DMS114 treated with DMSO at 0.1 percent for 48 hours (cell line): ENCODE results near the gene ADARB2.
"Not testable (repeated sequence)": the region's sequence is repeated elsewhere in the genome, so short reads cannot be mapped to it uniquely, and the experiment has no call there.

Source experiments
- DNase-seq: peaks from one replicate; lab custom pipeline; 2025; ENCODE audit not compliant: unreplicated experiment; lab: John Stamatoyannopoulos, UW

ADARB2 gene

GRCh38 chr10:1362589-1363445 lies 374.5 kb downstream of the ADARB2 start:
- DNase-seq, result no peak

- DNase-seq, result no peak
Observed at GRCh38 chr10:1361411-1362105, 375.8 kb downstream of the ADARB2 start.

- no peak for DNase-seq
Observed at GRCh38 chr10:1360558-1361164, 376.7 kb downstream of the ADARB2 start.

GRCh38 chr10:1360011-1360557 lies 377.2 kb downstream of the ADARB2 start:
- no peak for DNase-seq

- no peak for DNase-seq
Observed at GRCh38 chr10:1359626-1359955, 377.7 kb downstream of the ADARB2 start.

- DNase-seq, result no peak
Observed at GRCh38 chr10:1358860-1359625, 378.3 kb downstream of the ADARB2 start.

GRCh38 chr10:1358147-1358546 lies 379.2 kb downstream of the ADARB2 start:
- DNase-seq, result no peak

GRCh38 chr10:1356349-1356748 lies 381.0 kb downstream of the ADARB2 start:
- DNase-seq, result no peak

- DNase-seq, result no peak
Observed at GRCh38 chr10:1354809-1355710, 382.3 kb downstream of the ADARB2 start.

- not testable (repeated sequence) for DNase-seq
Observed at GRCh38 chr10:1352296-1352695, 385.0 kb downstream of the ADARB2 start.

- no peak for DNase-seq
Observed at GRCh38 chr10:1348773-1349050, 388.6 kb downstream of the ADARB2 start.

GRCh38 chr10:1347962-1348772 lies 389.2 kb downstream of the ADARB2 start:
- DNase-seq, result no peak

- DNase-seq, result no peak
Observed at GRCh38 chr10:1347525-1347924, 389.8 kb downstream of the ADARB2 start.

GRCh38 chr10:1346201-1346600 lies 391.1 kb downstream of the ADARB2 start:
- DNase-seq, result no peak

GRCh38 chr10:1345368-1345767 lies 392.0 kb downstream of the ADARB2 start:
- DNase-seq, result no peak

GRCh38 chr10:1344846-1345245 lies 392.5 kb downstream of the ADARB2 start:
- DNase-seq, result no peak

GRCh38 chr10:1344408-1344807 lies 392.9 kb downstream of the ADARB2 start:
- DNase-seq, result no peak

GRCh38 chr10:1343176-1343575 lies 394.1 kb downstream of the ADARB2 start:
- DNase-seq, result no peak

GRCh38 chr10:1341052-1341451 lies 396.3 kb downstream of the ADARB2 start:
- not testable (repeated sequence) for DNase-seq
